ENCODE data around the gene SLC25A21.

GRCh38 chr14:36784541-36784940 lies 387.9 kb downstream of the SLC25A21 start:
- no peak for TF ChIP-seq POLR2A (IDR thresholded peaks at IDR 0.05)
- no peak for TF ChIP-seq CTCF (IDR thresholded peaks at IDR 0.05)

Measured in esophagus squamous epithelium (tissue), 4 donors.